Sciatic nerve (tissue), 2 donors: ENCODE results near the gene CREBL2. TPM values are rescaled to one million over a fixed set of nuclear protein-coding genes. Genes with fewer than 3 reads are reported as not detected.

Source experiments
- ATAC-seq: fragments of 200-7000 bp; cut with Tn5 transposase; one replicate; pipeline ENCODE4 v1.9.1; 2020; ENCODE audit warnings: mild to moderate bottlenecking, moderate library complexity
- DNase-seq: peaks from one replicate; pipeline ENCODE4 v3.0.0-alpha.2; 2020; ENCODE audit warnings: low spot score
- intact Hi-C: fragments of 100-400 bp; cut with DNase I; formaldehyde crosslinking; loops from one replicate; pipeline ENCODE4 v1.14.2; 2022
- total RNA-seq: library from RNA; stranded (reverse); fragmentation: NEBNext Ultra II Directional; extraction: Animal tissue kit (Norgen Biotek cat#: 25700); gene quantifications from one replicate; pipeline ENCODE4 v1.2.1, GENCODE V29; 2021
- donor health status: DM: no; HTN: no; CAD: no.
- donor health status: DM: no; HTN: no; CAD: no.

The CREBL2 gene
- total RNA-seq, 1 donor from 2014 or later = 67.9 TPM

DNA sequence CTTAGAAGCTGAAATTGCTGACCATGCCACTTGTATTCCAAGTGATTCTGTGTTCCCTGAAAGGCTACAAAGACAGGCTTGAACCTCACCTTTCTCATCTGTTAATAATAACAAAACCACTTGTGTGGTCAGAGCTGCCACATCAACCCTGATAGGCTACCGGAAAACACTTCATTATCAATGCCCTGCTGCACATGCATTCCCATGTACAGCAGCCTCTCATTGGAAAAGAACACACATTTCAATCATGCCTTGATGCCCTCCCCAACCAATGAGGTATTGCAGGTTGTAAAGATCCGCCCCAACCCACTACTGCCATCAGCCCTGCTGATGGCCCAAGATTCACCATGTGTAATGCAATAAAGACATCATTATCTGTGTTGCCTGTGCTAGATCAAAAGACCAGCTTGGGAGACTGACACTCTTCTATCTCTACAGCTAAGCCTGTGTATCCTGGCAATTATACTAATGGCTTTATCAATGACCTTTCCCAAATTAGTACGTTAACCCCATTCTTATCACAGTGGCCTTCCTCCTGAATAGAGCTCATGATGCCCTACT is 81.5 kb downstream of the CREBL2 start:
- no peak for DNase-seq
- ATAC-seq = no peak
- intact Hi-C loops = no loop called here

Other genes starting within 250 kb of the CREBL2 start
- gene DUSP16, start 49.0 kb upstream of the CREBL2 start, total RNA-seq = 28.6 TPM
- 0.62 TPM for gene GPR19, start 84.3 kb downstream of the CREBL2 start, total RNA-seq
- gene CDKN1B, start 105.5 kb downstream of the CREBL2 start, total RNA-seq = 110 TPM
- 41.1 TPM for gene APOLD1, start 173.8 kb downstream of the CREBL2 start, total RNA-seq
- gene DDX47, start 201.5 kb downstream of the CREBL2 start, total RNA-seq = 48.6 TPM